GM12865 (cell line): Measurements from ENCODE around the gene PDZD2.
"Not testable (repeated sequence)": the region's sequence is repeated elsewhere in the genome, so short reads cannot be mapped to it uniquely, and the experiment has no call there.

ENCODE experiments used
- DNase-seq: peaks from one replicate; pipeline ENCODE4 v3.0.0; 2010; ENCODE audit warnings: low read depth
- H3K4me3 ChIP-seq: 2 replicates; pipeline ENCODE4 v1.5.1; 2011; ENCODE audit warnings: mild to moderate bottlenecking, low read depth, low read length, control low read depth
- CTCF ChIP-seq: IDR thresholded peaks from 2 replicates; pipeline ENCODE4 v1.5.1; 2011; ENCODE audit warnings: low read length, control low read depth, low read depth, inconsistent platforms; ENCODE audit not compliant: insufficient read depth; ENCODE audit errors: missing control alignments

The PDZD2 gene

DNA sequence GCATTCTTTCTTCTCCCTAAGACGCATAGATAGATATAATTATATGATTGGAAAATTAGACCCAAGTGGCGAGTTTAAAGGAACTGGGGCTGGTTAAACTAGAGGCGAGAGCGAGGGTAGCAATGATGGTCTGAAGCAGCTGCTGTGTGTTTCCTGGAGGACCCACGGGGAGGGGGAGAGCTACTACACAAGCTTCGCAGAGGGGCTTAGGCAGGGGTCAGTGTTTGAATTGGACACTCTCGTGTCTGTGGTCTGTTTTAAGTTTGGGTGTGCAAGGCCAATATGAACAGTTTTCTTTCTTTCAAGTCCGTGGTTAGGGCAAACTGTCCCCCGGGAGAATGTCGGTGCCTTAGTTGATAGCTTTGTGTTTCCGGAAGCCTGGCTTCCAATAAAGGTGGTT is 43.1 kb downstream of the PDZD2 start:
- no peak for DNase-seq
- H3K4me3 ChIP-seq: no peak overlapping the region
- no peak for TF ChIP-seq CTCF

GRCh38 chr5:31682851-31683250 is 43.9 kb downstream of the PDZD2 start:
- no peak for TF ChIP-seq CTCF
- H3K4me3 ChIP-seq: no peak overlapping the region
- DNase-seq: no peak

GRCh38 chr5:31688515-31689092 is 49.7 kb downstream of the PDZD2 start:
- H3K4me3 ChIP-seq: no peak overlapping the region
- no peak for TF ChIP-seq CTCF
- no peak for DNase-seq

GRCh38 chr5:31691408-31691807 is 52.5 kb downstream of the PDZD2 start:
- not testable (repeated sequence) for H3K4me3 ChIP-seq, DNase-seq

- no peak for TF ChIP-seq CTCF
- H3K4me3 ChIP-seq: no peak overlapping the region
Measured at GRCh38 chr5:31692561-31693221, 53.8 kb downstream of the PDZD2 start.

DNA sequence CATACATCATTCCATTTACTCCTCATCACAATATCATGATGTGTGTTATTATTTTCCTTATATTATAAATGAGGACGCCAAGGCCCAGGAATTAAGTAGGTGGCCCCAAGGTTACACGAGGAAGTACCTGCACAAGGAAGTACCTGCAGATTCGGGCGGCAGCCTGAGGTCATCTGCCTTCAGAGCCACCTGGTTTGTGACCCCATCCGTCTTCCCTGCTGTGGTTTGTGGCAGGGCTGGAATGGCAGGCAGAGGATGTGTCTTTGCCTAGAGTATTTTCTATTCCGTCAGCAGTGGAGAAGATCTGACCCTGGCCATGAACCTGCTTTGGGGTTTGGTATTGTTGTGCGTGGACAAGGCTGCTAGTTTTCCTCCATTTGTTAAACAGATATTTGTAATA is 59.7 kb downstream of the PDZD2 start:
- no peak for DNase-seq
- no peak overlapping the region for H3K4me3 ChIP-seq
- TF ChIP-seq CTCF: no peak

More at GRCh38 chr5:31692561-31693221, 53.8 kb downstream of the PDZD2 start:
- no peak for DNase-seq

GRCh38 chr5:31701642-31702299 is 62.8 kb downstream of the PDZD2 start:
- no peak overlapping the region for H3K4me3 ChIP-seq
- no peak for TF ChIP-seq CTCF
- no peak for DNase-seq
